HT1080 (cell line): Measurements from ENCODE around the gene ST14. TPM values are rescaled to one million over a fixed set of nuclear protein-coding genes. Genes with fewer than 3 reads are reported as not detected.
"Not testable (repeated sequence)": the region's sequence is repeated elsewhere in the genome, so short reads cannot be mapped to it uniquely, and the experiment has no call there.

ENCODE experiments used
- DNase-seq: peaks from one replicate; pipeline ENCODE4 v3.0.0-alpha.2; 2015; ENCODE audit warnings: low read depth
- total RNA-seq: library from RNA; depleted of rRNA; stranded (reverse); fragments of >200 nt; shearing (Covaris generic); gene quantifications from 2 replicates; pipeline ENCODE4 v1.2.3, GENCODE V29; 2014

Gene ST14
- total RNA-seq, 1 experiment from 2014 or later, result 0.31 TPM

DNA sequence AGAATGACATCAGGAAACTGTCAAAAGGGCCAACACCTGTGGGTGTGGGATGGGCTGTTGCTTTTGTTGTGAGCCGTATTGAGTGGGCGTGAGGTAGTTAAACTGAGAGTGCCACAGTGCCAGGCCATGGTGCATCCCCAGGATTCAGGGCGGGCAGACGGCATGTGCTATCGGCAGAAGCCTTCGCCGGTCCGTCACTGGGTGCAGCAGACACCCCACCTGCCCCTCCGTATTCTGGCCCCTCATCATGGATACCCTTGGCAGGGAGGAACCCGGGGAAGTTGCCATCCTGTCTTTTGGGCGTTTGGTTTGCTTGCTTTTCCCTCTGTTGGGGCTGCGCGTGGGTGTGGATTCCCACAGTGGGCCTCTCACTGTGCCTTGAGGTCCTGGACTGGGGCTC is 27.5 kb downstream of the ST14 start:
- no peak for DNase-seq

DNA sequence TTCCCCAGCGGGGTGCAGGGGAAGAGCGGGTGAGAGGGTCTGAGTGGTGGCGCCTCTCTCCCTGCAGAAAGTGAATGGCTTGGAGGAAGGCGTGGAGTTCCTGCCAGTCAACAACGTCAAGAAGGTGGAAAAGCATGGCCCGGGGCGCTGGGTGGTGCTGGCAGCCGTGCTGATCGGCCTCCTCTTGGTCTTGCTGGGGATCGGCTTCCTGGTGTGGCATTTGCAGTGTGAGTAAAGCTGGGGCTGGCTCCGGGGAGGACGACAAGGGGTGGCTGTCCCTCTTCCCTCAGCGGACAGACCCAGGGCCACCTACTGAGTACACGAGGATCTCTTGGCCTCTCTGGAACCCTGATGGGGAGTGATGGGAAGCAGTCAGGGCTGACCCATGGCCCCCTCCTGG is 28.5 kb downstream of the ST14 start:
- DNase-seq, result no peak

- no peak for DNase-seq
Measured at GRCh38 chr11:130188585-130189347, 29.2 kb downstream of the ST14 start.

DNA sequence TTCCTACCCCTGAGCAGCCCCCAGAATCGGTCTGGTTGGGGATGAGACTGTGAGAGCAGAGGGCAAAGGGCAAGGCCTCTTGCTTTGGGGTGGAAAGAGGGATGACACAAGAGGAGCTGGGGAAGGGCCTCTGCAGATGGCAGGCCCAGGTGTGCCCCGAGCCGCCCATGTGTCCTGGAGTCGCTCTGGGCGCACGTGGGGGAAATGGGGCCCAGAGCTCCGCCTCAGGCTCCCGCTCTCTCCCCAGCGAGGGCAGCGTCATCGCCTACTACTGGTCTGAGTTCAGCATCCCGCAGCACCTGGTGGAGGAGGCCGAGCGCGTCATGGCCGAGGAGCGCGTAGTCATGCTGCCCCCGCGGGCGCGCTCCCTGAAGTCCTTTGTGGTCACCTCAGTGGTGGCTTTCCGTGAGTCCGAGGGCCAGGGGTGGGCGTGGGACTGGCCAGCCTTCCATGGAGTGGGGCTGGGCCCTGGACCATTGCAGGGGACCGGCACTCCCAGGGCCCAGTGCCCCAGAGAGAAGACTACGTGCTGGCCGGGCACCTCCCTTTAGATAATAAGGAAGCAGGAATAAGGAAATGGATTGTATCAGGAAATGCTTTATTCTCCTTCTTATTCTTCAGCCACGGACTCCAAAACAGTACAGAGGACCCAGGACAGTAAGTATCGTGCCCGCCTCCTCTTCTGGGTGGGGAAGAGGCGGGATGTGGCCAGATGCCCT is 30.1 kb downstream of the ST14 start:
- DNase-seq, result no peak

DNA sequence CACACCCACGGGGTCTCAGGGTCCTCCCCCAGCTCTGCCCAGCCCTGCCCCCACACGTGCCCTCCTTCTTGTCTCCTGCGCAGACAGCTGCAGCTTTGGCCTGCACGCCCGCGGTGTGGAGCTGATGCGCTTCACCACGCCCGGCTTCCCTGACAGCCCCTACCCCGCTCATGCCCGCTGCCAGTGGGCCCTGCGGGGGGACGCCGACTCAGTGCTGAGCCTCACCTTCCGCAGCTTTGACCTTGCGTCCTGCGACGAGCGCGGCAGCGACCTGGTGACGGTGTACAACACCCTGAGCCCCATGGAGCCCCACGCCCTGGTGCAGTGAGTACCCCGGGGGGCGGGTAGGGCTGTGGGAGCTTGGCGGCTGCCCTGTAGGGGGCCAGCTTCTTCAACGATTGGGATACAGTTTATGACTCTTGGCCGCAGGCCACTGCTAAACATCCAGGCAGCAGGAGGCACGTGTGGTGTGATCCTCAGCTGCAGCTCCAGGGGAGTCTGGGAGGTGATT is 30.8 kb downstream of the ST14 start:
- DNase-seq, result no peak

DNA sequence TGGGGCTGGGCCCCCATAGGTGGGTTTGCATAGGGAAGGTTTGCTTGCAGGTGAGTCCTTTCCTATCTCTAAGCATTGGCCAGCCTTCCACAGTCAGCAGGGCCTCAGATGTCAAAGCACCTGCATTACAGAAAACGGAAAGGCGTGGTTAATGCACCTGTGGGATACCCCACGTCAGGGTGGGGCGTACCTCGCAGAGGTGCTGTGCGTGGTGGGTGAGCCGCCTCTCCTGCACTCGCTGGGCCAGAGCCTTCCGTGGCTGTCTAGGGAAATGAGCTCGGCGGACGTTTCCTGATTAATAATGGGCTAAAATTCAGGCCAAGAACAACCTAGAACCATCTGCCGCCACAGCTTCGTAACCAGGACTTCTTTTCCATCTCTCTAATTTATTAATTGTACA is 32.3 kb downstream of the ST14 start:
- no peak for DNase-seq

- DNase-seq, result no peak
Measured at GRCh38 chr11:130192845-130193267, 33.3 kb downstream of the ST14 start.

- DNase-seq, result not testable (repeated sequence)
Measured at GRCh38 chr11:130193551-130193950, 34.0 kb downstream of the ST14 start.

- DNase-seq, result no peak
Measured at GRCh38 chr11:130194241-130195023, 34.9 kb downstream of the ST14 start.

DNA sequence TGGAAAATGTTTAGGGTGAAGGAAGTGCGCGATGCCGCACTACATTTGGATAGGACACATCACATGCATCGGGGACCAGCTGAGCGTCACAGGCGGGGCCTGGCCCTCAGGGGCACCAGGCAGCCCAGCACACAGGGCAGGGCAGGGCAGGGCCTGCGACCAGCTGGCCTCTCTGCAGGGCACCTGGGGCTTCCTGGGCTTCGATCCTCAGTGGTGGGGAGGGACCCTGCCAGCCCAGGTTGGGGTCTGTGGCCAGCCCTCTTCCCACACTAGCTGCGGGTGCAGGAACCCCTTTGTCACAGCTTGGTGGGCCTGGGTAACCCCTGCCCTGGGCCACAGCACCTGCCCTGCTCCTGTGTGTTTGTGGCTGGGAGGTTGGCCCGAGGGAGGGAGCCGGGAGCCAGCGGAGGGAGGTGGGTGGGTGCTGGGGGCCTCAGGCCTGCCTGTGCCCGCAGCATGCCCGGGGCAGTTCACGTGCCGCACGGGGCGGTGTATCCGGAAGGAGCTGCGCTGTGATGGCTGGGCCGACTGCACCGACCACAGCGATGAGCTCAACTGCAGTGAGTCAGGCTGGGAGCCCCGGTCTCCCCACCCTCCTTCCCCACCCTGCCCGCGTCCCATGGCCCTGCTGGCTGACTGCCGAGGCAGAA is 37.9 kb downstream of the ST14 start:
- peak; percentile 88 for DNase-seq

DNA sequence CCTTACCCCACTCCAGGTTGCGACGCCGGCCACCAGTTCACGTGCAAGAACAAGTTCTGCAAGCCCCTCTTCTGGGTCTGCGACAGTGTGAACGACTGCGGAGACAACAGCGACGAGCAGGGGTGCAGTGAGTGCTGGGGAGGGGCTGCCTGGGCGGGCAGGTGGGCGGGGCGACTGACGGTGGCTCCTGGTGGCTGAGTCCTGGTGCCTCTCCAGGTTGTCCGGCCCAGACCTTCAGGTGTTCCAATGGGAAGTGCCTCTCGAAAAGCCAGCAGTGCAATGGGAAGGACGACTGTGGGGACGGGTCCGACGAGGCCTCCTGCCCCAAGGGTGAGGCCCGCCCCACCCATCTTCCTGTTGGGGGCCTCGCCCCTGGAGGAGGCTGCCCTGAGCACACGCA is 38.7 kb downstream of the ST14 start:
- no peak for DNase-seq

DNA sequence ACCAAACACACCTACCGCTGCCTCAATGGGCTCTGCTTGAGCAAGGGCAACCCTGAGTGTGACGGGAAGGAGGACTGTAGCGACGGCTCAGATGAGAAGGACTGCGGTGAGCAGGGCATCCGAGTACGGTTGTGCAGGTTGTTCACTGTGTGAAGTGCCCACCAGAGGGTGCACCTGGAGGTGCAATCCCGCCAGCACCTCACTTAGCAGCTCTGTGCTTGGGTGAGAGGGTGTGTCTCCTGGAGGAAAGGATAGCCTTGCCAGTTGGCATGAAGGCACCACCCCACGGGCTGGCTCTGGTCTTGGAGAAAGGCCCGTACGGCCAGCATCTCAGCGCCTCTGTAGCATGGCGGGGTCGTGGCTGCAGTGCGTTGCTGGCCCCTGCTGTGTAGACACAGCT is 39.4 kb downstream of the ST14 start:
- no peak for DNase-seq

DNA sequence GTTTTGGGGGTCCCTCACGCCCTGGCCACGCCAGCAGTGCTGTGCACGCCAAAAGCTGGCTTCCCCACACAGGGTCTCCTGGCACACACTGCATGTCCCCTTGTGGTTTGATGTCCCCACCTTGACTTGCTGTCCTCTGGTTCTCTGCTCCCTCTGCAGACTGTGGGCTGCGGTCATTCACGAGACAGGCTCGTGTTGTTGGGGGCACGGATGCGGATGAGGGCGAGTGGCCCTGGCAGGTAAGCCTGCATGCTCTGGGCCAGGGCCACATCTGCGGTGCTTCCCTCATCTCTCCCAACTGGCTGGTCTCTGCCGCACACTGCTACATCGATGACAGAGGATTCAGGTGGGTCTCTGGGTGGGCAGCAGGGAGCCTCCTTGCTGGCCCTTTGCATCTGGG is 40.2 kb downstream of the ST14 start:
- DNase-seq, result no peak

DNA sequence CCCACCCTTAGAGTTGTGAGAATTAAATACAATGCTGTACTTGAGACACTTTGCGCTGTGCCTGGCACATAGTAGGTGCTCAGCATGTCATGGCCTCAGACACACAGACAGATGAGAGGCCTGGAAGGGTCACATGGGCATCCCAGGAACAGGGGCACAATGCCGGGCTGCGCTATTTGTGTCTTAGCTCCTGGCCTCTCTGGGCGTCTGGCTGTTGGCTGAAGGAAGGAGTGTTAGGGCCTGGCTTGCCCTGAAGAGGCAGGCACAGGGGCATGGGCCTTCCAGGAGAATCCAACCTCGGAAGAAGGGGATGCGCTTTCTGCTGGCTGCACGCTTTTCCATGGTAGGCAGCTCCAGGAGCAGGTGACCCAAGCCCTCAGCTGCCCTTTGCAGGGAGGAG is 41.4 kb downstream of the ST14 start:
- no peak for DNase-seq

DNA sequence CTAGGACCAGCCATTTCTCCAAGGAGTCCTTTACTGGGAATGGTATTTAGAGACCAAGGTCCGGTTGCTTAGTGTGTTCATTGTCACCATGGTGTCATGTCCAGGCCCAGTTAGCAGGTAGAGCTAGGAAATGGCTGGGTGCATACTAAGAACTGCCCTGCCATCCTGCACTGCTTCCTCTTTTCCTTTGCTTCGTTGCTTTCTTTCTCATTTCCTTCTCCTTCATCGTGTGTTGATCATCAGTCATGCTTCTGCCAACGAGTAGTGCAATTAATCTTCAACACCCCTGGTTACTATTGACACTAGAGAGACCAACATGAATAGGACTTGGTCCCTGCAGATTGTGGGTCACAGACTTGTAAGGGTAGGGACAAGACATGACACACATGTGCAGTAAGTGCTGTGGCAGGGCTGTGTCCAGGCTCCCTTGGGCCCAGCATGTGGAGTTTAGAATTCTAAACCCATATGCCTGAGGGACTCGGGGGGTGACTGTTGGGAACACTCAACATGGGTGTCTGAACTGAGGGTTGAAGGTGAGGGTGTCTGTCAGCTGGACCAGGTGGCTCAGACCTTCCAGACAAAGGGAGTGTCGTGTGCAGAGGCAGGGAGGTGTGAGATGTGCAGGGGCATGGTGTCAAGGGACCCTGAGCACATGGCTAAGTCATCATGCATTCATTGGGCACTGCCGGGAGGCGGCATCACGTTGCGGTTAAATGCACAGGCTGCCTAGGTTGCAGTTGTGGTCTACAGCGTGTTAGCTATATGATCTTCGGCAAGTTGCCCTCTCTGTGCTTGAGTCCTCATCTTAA is 42.6 kb downstream of the ST14 start:
- no peak for DNase-seq

DNA sequence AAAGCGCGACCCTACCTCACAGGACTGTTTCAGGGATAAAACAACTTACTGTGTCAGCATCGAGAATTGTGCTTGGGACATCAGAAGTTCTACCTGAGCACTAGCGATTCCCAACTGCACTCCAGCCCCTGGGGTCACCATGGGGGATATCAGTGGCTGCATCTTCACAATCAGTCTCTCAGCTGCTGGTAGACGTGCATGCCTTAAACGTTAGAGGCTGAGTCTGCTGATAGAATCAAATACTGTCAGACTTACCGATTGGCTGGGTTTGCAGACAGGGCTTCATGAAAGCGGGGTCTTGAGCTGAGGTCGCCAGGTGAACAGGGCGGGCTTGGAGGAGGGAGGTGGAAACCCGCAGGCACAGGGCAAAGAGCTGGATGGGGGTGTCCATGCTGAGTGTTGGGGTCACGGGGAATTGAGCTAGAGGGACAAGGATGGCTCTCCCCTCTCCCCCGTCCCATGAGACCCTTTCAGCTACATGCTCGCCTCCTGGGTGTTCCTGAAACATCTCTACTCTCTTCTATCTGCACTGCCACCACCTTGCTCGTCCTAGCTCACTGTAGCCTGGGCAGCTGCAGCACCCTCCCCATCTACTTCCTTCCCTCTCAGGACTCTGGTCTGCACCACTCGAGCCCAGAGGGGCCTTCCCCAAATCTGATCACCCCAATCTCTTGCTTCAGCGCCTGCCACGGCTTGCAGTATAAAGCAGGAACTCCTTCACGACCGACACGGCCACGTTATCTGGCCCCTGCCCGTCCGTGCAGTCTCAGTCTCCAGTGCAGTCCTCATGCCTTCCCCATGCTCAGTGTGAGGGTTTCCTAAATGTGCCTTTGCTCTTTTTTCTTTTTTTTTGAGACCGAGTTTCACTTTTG is 43.5 kb downstream of the ST14 start:
- no peak for DNase-seq

DNA sequence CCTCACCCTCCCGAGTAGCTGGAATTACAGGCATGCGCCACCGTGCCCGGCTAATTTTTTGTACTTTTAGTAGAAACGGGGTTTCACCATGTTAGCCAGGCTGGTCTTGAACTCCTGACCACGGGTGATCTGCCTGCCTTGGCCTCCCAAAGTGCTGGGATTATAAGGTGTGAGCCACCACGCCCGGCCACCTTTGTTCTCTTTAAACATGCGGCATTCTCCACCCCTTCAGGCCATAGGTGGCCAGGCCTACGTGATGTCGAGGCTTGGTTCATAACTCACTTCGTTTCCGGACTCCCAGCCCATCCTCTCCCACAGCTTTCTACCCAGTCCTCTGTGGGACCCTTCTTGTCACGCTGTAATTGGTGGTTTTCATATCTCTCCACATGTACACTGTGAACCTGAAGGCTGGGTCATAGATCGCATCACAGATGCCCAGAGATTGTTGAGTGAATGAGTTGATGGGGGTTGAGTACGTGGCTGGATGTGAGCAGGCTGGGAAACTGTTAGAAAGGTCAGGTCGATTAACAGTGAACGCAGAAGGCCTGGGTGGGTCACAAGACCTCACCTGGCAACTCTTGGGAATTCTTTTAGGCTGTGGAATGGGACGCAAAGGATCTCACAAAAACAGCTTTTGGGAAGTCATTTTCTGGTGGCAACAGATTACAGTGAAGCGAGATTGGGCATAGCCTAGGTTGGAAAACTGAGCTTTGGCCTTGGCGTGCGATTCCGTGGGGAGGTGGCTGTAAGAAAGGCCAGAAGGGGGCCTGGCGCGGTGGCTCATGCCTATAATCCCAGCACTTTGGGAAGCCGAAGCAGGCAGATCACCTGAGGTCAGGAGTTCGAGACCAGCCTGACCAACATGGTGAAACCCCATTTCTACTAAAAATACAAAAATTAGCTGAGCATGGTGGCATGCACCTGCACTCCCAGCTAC is 44.5 kb downstream of the ST14 start:
- no peak for DNase-seq

- no peak for DNase-seq
Measured at GRCh38 chr11:130204703-130205095, 45.1 kb downstream of the ST14 start.
